HG03442 (cell line): Measurements from ENCODE around the gene PLCH1.

Experiments
- ATAC-seq: cut with Tn5 transposase; IDR thresholded peaks from one replicate; pipeline ENCODE4 v1.9.1; 2021; ENCODE audit warnings: mild to moderate bottlenecking, moderate library complexity; ENCODE audit not compliant: unreplicated experiment

Gene PLCH1

GRCh38 chr3:155394240-155394639 is 350.6 kb downstream of the PLCH1 start:
- no peak for ATAC-seq

- no peak for ATAC-seq
Observed at GRCh38 chr3:155393316-155393715, 351.6 kb downstream of the PLCH1 start.

- no peak for ATAC-seq
Observed at GRCh38 chr3:155392138-155392537, 352.7 kb downstream of the PLCH1 start.

- no peak for ATAC-seq
Observed at GRCh38 chr3:155391551-155391958, 353.3 kb downstream of the PLCH1 start.

GRCh38 chr3:155391104-155391503 is 353.8 kb downstream of the PLCH1 start:
- no peak for ATAC-seq

- no peak for ATAC-seq
Observed at GRCh38 chr3:155390351-155390750, 354.5 kb downstream of the PLCH1 start.

- no peak for ATAC-seq
Observed at GRCh38 chr3:155388417-155388816, 356.5 kb downstream of the PLCH1 start.

- ATAC-seq = no peak
Observed at GRCh38 chr3:155387571-155387970, 357.3 kb downstream of the PLCH1 start.

GRCh38 chr3:155386919-155387318 is 358.0 kb downstream of the PLCH1 start:
- ATAC-seq = no peak

GRCh38 chr3:155385896-155386625 is 358.8 kb downstream of the PLCH1 start:
- ATAC-seq = no peak

GRCh38 chr3:155382396-155383042 is 362.4 kb downstream of the PLCH1 start:
- no peak for ATAC-seq

- no peak for ATAC-seq
Observed at GRCh38 chr3:155377847-155378246, 367.0 kb downstream of the PLCH1 start.

GRCh38 chr3:155377071-155377470 is 367.8 kb downstream of the PLCH1 start:
- ATAC-seq = no peak

GRCh38 chr3:155372281-155372680 is 372.6 kb downstream of the PLCH1 start:
- ATAC-seq = no peak

- no peak for ATAC-seq
Observed at GRCh38 chr3:155370764-155371503, 373.9 kb downstream of the PLCH1 start.

- ATAC-seq = no peak
Observed at GRCh38 chr3:155370198-155370597, 374.7 kb downstream of the PLCH1 start.

- no peak for ATAC-seq
Observed at GRCh38 chr3:155369735-155370134, 375.1 kb downstream of the PLCH1 start.

GRCh38 chr3:155369244-155369643 is 375.6 kb downstream of the PLCH1 start:
- ATAC-seq = no peak

GRCh38 chr3:155368786-155369185 is 376.1 kb downstream of the PLCH1 start:
- no peak for ATAC-seq

- ATAC-seq = no peak
Observed at GRCh38 chr3:155367506-155367905, 377.4 kb downstream of the PLCH1 start.

GRCh38 chr3:155365178-155365783 is 379.6 kb downstream of the PLCH1 start:
- ATAC-seq = no peak
